Stomach (tissue), 9 donors: ENCODE measurements around the gene XIRP2. TPM values are rescaled to one million over a fixed set of nuclear protein-coding genes. Genes with fewer than 3 reads are reported as not detected.

Source experiments
- DNase-seq, 2 donors: peaks; one replicate each; pipeline versions ENCODE4 v3.0.0 to v3.0.0-alpha.2; 2013 to 2019
- H3K27ac ChIP-seq, 5 donors: fragments of 200-600 bp in 4 of 5; sonication (generic) in 4 of 5; one replicate each; pipeline ENCODE4 v1.5.1; 2013 to 2019; ENCODE audit warnings: mild to moderate bottlenecking in 1 of 5, moderate library complexity in 1 of 5
- H3K27me3 ChIP-seq, 3 donors: fragments of 200-600 bp; sonication (generic); one replicate each; pipeline ENCODE4 v1.5.1; 2017 to 2019; ENCODE audit warnings: mixed run types in 1 of 3
- H3K36me3 ChIP-seq, 4 donors: fragments of 200-600 bp; sonication (generic); 1 replicate in 3 of 4; 2 replicates in 1 of 4; pipeline ENCODE4 v1.5.1; 2016 to 2019
- H3K4me1 ChIP-seq, 4 donors: fragments of 200-600 bp; sonication (generic); one replicate each; pipeline ENCODE4 v1.5.1; 2016 to 2019
- H3K4me3 ChIP-seq, 4 donors: fragments of 200-600 bp; sonication (generic) in 3 of 4; one replicate each; pipeline ENCODE4 v1.5.1; 2016 to 2019; ENCODE audit warnings: mild to moderate bottlenecking in 1 of 4
- H3K9me3 ChIP-seq, 4 donors: fragments of 200-600 bp; sonication (generic); one replicate each; pipeline ENCODE4 v1.5.1; 2016 to 2019
- EP300 ChIP-seq: sonication (generic); formaldehyde crosslinking; IDR thresholded peaks from one replicate; pipeline ENCODE4 v1.6.1; 2017; ENCODE audit warnings: antibody characterized with exemption
- POLR2A ChIP-seq, 4 donors: fragments of 450-650 bp; IDR thresholded peaks; one replicate each; pipeline ENCODE4 v1.6.1; 2016; ENCODE audit warnings: antibody characterized with exemption in 4 of 4, control low read depth in 2 of 4, mild to moderate bottlenecking in 1 of 4, moderate library complexity in 1 of 4
- POLR2AphosphoS5 ChIP-seq, 3 donors: sonication (generic); formaldehyde crosslinking; IDR thresholded peaks; one replicate each; pipeline ENCODE4 v1.6.1; 2016; ENCODE audit warnings: antibody characterized with exemption in 3 of 3
- whole genome bisulfite sequencing, 5 donors: extraction: QIAGEN DNeasy Blood & Tissue Kit in 3 of 5; methylation state at CpG; one replicate each; pipeline versions ENCODE4 v1.1.5 to v1.1.7; 2013 to 2018; 5-methylcytosine and 5-hydroxymethylcytosine counted together
- intact Hi-C: fragments of 100-400 bp; cut with DNase I; formaldehyde crosslinking; loops from one replicate; pipeline ENCODE4 v1.15.1; 2023; ENCODE audit warnings: low total_unique reads
- polyA plus RNA-seq, 3 donors: library from polyadenylated mRNA; stranded (reverse); fragments of 200-250 nt; gene quantifications; one replicate each; pipeline ENCODE4 v1.2.3, GENCODE V29; 2013
- total RNA-seq, 5 donors: library from RNA; depleted of rRNA; stranded (reverse); fragments of >200 nt; gene quantifications; one replicate each; pipeline versions ENCODE4 v1.1.0 to v1.2.3, GENCODE V29; 2014 to 2016
- TF ChIP-seq, protein P1 (sequence below), 7 experiments: fragments of 450-650 bp in 4 of 7; fragments of 200-600 bp in 3 of 7; sonication (generic) in 3 of 7; IDR thresholded peaks; one replicate each; pipeline ENCODE4 v1.5.1; 2016 to 2019; ENCODE audit warnings: antibody characterized with exemption in 7 of 7, control low read depth in 2 of 7, mild to moderate bottlenecking in 1 of 7
- donor health status: healthy with polysubstance abuse.
- donor health status: Bipolar disorder and iron deficiency.
- donor health status: healthy.

The XIRP2 gene
- total and polyA plus RNA-seq, 8 donors, result 0.10 to 3.2 (median 0.19) TPM; not detected in 4

DNA sequence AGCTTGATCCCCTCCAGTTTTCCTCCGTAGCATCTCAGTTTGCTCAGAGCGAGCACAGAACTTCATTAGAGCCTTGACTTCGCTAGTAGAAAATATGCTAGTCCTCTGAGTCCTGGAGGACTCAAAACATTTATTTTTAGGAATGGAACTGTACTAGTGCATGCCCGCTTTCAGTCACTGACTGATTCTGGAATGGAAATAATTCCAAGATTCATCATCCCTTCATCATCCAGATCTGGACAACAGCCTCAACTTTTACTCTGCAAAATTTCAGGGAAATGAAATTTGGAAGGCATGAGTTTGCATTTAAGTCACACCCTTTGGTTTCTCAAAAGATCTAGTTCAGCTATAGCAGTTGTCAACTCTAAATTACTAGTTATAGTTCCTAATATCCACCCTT, 304.6 kb downstream of the XIRP2 start:
- no peaks in the 10 kb centered on the region for H3K9me3 ChIP-seq
- H3K4me3 ChIP-seq, result no peak overlapping the region
- no peaks in the 10 kb centered on the region for H3K27me3 ChIP-seq
- 65 to 85% (median 84%) methylated on average over 4 of the region's 4 CpGs for WGBS, 5 donors
- H3K4me1 ChIP-seq, result peaks cover 8 to 35% (median 21%) of the 10 kb centered on the region in 4 donors
- DNase-seq, result no peak
- no peak overlapping the region for H3K27ac ChIP-seq
- no peaks in the 10 kb centered on the region for H3K36me3 ChIP-seq
- intact Hi-C loops, result no loop called here
- no peak for TF ChIP-seq EP300
- TF ChIP-seq POLR2AphosphoS5 (IDR thresholded peaks at IDR 0.05), result no peak
- TF ChIP-seq, protein P1, sequence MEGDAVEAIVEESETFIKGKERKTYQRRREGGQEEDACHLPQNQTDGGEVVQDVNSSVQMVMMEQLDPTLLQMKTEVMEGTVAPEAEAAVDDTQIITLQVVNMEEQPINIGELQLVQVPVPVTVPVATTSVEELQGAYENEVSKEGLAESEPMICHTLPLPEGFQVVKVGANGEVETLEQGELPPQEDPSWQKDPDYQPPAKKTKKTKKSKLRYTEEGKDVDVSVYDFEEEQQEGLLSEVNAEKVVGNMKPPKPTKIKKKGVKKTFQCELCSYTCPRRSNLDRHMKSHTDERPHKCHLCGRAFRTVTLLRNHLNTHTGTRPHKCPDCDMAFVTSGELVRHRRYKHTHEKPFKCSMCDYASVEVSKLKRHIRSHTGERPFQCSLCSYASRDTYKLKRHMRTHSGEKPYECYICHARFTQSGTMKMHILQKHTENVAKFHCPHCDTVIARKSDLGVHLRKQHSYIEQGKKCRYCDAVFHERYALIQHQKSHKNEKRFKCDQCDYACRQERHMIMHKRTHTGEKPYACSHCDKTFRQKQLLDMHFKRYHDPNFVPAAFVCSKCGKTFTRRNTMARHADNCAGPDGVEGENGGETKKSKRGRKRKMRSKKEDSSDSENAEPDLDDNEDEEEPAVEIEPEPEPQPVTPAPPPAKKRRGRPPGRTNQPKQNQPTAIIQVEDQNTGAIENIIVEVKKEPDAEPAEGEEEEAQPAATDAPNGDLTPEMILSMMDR (IDR thresholded peaks at IDR 0.05), result no peak

DNA sequence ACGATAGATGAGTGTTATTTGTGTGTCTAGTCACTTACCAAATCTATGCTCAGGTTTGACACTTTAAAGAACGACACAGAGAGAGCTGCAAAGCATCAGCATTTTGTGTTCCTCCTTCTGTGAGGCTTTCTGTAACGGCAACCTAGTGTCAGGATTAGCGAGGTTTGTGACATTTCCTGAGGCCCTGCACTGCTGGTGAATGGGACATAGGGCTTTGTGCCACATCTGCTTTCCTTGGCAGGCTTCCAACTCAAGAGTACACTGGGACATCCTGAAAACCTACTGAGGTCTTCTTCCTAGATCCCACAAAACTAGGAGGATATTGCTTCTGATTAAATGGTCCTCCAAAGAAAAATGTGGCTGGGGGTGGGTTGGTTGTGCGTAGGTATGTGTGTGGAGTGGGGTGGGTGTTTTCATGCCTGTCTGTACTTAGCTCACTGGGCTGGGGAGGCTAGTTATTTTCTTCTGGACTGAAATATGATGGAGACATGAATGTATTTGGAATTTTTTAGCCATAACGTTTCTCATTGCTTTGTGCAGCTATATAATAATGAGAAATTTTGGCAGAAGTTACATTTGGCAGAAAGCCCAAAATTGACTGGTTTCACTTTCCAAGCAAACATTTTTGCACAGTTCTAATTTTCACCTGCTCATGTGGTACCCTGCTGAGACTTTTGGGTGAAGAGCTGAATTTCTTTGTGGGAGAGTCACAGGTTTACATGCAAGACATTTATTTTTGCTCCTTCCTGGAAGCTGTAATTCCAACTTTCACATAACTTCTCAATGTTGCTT, 308.4 kb downstream of the XIRP2 start:
- Histone ChIP-seq H3K4me3 (no peak overlapping the region), H3K27ac (no peak overlapping the region), H3K27me3 (no peaks in the 10 kb centered on the region), H3K36me3 (no peaks in the 10 kb centered on the region), H3K4me1 (peaks cover 8 to 34% (median 16%) of the 10 kb centered on the region in 4 donors), H3K9me3 (no peaks in the 10 kb centered on the region)
- TF ChIP-seq POLR2AphosphoS5 (IDR thresholded peaks at IDR 0.05) (no peak), EP300 (no peak), POLR2A (IDR thresholded peaks at IDR 0.05) (no peak)
- TF ChIP-seq, protein P1 (IDR thresholded peaks at IDR 0.05), result no peak
- 18 to 34% (median 28%) methylated on average over 6 of the region's 6 CpGs for WGBS, 5 donors
- DNase-seq, result peak in 1 of 2 donors; percentile 61
- intact Hi-C loops, result no loop called here

DNA sequence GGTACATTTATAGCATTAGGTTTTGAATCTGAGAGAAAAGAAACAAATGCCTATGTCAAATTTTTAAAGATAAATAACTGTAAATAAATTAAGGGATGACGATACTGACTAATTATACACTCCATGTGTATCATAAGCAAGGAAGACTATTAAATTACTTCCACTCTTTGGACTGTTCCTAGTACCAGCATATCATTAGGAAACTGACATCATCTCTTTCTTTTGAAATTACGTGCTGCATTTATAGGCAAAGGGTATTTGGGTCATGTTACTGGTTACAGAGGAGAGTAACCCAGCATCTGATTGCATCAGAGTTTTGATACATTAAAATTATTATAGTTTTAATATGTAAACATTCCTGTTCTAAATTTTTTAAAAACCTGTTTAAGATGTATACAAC, 309.7 kb downstream of the XIRP2 start:
- intact Hi-C loops, result no loop called here
- DNase-seq, result no peak
- TF ChIP-seq POLR2A (IDR thresholded peaks at IDR 0.05) (no peak), POLR2AphosphoS5 (IDR thresholded peaks at IDR 0.05) (no peak), EP300 (no peak)
- TF ChIP-seq, protein P1 (IDR thresholded peaks at IDR 0.05), result no peak
- no peaks in the 10 kb centered on the region for H3K27me3 ChIP-seq
- no peaks in the 10 kb centered on the region for H3K9me3 ChIP-seq
- H3K27ac ChIP-seq, result no peak overlapping the region
- no peaks in the 10 kb centered on the region for H3K36me3 ChIP-seq
- WGBS, 5 donors, result 69 to 81% (median 74%) methylated on average over 2 of the region's 2 CpGs
- no peak overlapping the region for H3K4me3 ChIP-seq
- peaks cover 8 to 34% (median 16%) of the 10 kb centered on the region in 4 donors for H3K4me1 ChIP-seq

DNA sequence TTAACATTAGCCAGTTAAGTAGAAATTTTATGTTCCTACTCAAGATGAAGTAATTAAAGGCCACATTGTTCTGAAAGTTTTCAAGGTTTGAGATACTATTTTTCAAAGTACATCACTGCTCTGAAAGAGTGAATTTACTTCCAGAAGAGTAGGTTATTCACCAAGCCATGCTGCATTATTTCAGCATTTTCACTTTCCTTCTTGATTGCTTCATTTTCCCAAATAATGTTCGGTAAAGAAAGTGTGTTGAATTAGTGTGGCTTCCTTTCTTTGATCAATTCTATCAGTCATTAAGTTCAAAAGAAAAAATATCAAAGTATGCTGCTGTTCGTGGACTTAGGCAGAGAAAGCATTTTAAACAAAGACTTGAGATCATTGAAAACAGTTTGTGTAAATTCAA, 310.3 kb downstream of the XIRP2 start:
- H3K27me3 ChIP-seq, result no peaks in the 10 kb centered on the region
- WGBS, 5 donors, result 16 to 33% (median 29%) methylated on average over 2 of the region's 2 CpGs
- no peak overlapping the region for H3K4me3 ChIP-seq
- peaks cover 8 to 34% (median 16%) of the 10 kb centered on the region in 4 donors for H3K4me1 ChIP-seq
- H3K9me3 ChIP-seq, result no peaks in the 10 kb centered on the region
- TF ChIP-seq POLR2AphosphoS5 (IDR thresholded peaks at IDR 0.05) (no peak), POLR2A (IDR thresholded peaks at IDR 0.05) (no peak), EP300 (no peak)
- TF ChIP-seq, protein P1 (IDR thresholded peaks at IDR 0.05), result no peak
- no peak for DNase-seq
- H3K36me3 ChIP-seq, result no peaks in the 10 kb centered on the region
- H3K27ac ChIP-seq, result no peak overlapping the region
- intact Hi-C loops, result no loop called here
